Upper lobe of right lung (tissue), 1 donor: ENCODE results near the gene SPTLC3. TPM values are rescaled to one million over a fixed set of nuclear protein-coding genes. Genes with fewer than 3 reads are reported as not detected.

ENCODE experiments used
- ATAC-seq: fragments of 200-7000 bp; cut with Tn5 transposase; one replicate; pipeline ENCODE4 v1.9.1; 2020; ENCODE audit warnings: mild to moderate bottlenecking, moderate library complexity
- DNase-seq: peaks from one replicate; pipeline ENCODE4 v3.0.0-alpha.2; 2020
- H3K27ac ChIP-seq: fragments of 200-600 bp; one replicate; pipeline ENCODE4 v1.8.0; 2022
- H3K27me3 ChIP-seq: fragments of 200-600 bp; one replicate; pipeline ENCODE4 v1.8.0; 2022; ENCODE audit warnings: mild to moderate bottlenecking
- H3K36me3 ChIP-seq: fragments of 200-600 bp; one replicate; pipeline ENCODE4 v1.8.0; 2022
- H3K4me1 ChIP-seq: fragments of 200-600 bp; one replicate; pipeline ENCODE4 v1.8.0; 2022
- H3K4me3 ChIP-seq: fragments of 200-600 bp; one replicate; pipeline ENCODE4 v1.8.0; 2022; ENCODE audit warnings: mild to moderate bottlenecking
- H3K9me3 ChIP-seq: fragments of 200-600 bp; one replicate; pipeline ENCODE4 v1.8.0; 2022
- intact Hi-C: fragments of 100-400 bp; cut with DNase I; formaldehyde crosslinking; loops from one replicate; pipeline ENCODE4 v1.11.0; 2022
- total RNA-seq: library from RNA; stranded (reverse); fragmentation: NEBNext Ultra II Directional; extraction: Animal tissue kit (Norgen Biotek cat#: 25700); gene quantifications from one replicate; pipeline ENCODE4 v1.2.1, GENCODE V29; 2021
- TF ChIP-seq, protein P1 (sequence below): fragments of 200-600 bp; IDR thresholded peaks from one replicate; pipeline ENCODE4 v1.8.0; 2022; ENCODE audit warnings: antibody characterized with exemption
- donor health status: DM: no; HTN: yes; CAD: no; lungs with severe emphysema.

SPTLC3 gene
- total RNA-seq, 1 donor from 2014 or later, result 35.3 TPM

DNA sequence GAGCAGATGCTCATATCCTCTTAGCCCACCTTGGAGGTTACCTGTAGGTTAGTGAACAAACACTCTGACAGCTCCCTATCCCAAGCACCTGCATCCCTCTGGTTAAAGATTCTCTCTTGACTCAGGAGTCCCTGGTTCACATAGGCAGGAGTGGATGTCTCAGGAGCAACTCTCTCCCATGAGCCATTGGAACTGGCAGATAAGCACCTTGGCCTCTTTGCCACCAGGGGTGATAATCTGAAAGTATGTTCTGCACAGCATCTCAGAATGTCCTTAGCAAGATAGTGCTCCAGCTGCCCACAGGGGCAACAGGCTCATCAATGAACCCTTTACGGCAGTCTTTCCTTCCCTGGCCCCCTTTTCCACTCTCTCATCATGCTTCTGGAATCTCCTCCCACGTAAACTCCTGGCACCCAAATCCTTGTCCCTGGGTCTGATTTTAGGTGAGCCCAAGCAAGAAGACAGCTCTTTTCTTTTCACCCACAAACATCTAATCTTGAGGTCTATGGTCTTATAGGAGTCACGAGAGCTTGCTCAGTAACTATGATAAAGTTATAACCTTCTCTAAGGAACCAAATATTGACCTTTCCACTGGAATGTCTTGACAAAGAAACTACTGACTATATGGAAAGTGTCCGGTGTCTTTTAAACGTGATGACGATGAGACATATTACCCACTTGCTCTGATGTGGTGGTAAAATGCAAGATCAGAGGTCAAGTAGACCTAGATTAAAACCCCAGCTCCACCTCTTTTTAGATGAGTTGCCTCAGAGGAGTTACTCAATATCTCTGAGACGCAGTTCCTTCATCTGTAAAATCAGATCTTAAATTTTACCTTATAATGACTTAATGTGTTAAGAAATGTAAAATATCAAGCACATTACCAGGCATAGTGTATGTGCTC, 172.5 kb downstream of the SPTLC3 start:
- Histone ChIP-seq H3K9me3 (peaks cover 8% of the 10 kb centered on the region), H3K4me3 (no peak overlapping the region), H3K27me3 (no peaks in the 10 kb centered on the region), H3K27ac (no peak overlapping the region), H3K36me3 (no peaks in the 10 kb centered on the region), H3K4me1 (no peaks in the 10 kb centered on the region)
- TF ChIP-seq, protein P1, sequence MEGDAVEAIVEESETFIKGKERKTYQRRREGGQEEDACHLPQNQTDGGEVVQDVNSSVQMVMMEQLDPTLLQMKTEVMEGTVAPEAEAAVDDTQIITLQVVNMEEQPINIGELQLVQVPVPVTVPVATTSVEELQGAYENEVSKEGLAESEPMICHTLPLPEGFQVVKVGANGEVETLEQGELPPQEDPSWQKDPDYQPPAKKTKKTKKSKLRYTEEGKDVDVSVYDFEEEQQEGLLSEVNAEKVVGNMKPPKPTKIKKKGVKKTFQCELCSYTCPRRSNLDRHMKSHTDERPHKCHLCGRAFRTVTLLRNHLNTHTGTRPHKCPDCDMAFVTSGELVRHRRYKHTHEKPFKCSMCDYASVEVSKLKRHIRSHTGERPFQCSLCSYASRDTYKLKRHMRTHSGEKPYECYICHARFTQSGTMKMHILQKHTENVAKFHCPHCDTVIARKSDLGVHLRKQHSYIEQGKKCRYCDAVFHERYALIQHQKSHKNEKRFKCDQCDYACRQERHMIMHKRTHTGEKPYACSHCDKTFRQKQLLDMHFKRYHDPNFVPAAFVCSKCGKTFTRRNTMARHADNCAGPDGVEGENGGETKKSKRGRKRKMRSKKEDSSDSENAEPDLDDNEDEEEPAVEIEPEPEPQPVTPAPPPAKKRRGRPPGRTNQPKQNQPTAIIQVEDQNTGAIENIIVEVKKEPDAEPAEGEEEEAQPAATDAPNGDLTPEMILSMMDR, result no peak
- DNase-seq (no peak), ATAC-seq (no peak)
- intact Hi-C loops, result no loop called here

DNA sequence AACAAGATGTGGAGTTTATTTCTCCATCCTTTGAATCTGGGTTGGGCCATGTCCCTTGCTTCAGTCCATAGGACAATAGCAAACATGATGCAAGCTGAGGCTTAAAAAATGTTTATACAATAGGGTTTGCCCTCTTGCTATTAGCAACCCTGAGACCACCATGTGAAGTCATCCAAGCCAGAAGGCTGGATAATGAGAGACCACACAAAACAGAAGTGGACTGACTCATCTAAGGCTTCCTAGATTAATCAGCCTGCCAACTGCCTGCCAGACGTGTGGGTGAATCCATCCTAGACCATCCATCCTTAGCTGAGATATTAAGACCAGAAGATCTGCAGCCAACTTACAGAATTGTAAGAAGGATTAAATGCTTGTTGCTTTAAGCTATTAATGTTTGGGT, 174.2 kb downstream of the SPTLC3 start:
- no peak overlapping the region for H3K27ac ChIP-seq
- H3K9me3 ChIP-seq, result peaks cover 8% of the 10 kb centered on the region
- H3K27me3 ChIP-seq, result no peaks in the 10 kb centered on the region
- no peak for DNase-seq
- TF ChIP-seq, protein P1, result no peak
- intact Hi-C loops, result no loop called here
- no peaks in the 10 kb centered on the region for H3K36me3 ChIP-seq
- no peak for ATAC-seq
- H3K4me3 ChIP-seq, result no peak overlapping the region
- no peaks in the 10 kb centered on the region for H3K4me1 ChIP-seq

DNA sequence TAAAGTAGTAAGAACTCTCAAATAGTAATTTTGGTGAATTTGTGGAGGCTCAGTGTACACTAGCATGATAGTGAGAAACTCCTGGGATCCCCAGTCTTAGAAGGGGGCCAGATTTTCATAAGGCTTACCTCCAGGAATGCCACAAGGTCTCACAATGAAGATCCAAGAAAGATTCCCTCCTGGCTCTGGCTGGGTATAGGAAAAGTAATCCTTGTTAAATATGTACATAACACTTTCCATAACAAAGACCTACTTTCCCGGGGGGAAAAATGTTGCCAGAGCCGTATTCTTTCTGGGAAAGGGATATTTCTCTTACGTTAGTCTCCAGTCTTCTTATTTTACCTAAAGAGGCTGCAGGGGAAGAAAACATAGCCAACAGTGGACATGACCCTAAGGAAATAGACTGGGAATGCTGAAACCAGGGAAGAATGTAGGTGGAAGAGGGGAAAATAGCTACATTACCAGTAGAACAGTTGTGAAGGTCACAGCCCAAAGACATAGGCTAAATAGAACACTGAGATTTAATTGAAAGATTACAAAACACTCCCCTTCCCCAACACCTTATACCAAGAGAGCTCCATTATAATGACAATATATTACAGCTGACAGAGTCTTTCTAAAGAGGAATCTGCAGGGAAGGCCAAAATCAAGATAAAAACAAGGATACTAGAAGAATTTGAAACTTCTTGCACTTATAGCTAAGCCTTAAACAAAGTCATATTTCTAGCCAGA, 177.4 kb downstream of the SPTLC3 start:
- no peaks in the 10 kb centered on the region for H3K4me1 ChIP-seq
- H3K36me3 ChIP-seq, result no peaks in the 10 kb centered on the region
- H3K4me3 ChIP-seq, result no peak overlapping the region
- H3K9me3 ChIP-seq, result no peaks in the 10 kb centered on the region
- TF ChIP-seq, protein P1, result no peak
- no peak for DNase-seq
- intact Hi-C loops, result no loop called here
- no peaks in the 10 kb centered on the region for H3K27me3 ChIP-seq
- no peak for ATAC-seq
- no peak overlapping the region for H3K27ac ChIP-seq

DNA sequence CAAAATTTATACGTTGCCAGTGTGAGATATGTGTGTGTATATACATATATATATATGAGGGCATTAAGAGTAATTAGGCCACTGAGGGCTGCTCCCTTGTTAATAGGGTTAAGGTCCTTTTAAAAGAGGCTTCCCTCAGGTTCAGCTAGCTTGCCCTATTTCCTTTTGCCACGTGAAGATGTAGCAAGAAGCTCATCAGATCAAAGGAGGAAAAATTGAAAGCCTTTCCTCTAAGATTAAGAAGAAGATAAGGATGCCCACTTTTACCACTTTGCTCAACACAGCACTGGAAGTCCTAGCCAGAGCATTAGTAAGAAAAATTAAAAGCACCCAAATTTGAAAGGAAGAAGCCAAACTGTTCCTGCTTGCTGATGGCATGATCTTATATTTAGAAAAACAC, 179.1 kb downstream of the SPTLC3 start:
- TF ChIP-seq, protein P1, result no peak
- H3K9me3 ChIP-seq, result no peaks in the 10 kb centered on the region
- intact Hi-C loops, result no loop called here
- no peaks in the 10 kb centered on the region for H3K27me3 ChIP-seq
- no peak overlapping the region for H3K4me3 ChIP-seq
- ATAC-seq (no peak), DNase-seq (no peak)
- no peaks in the 10 kb centered on the region for H3K4me1 ChIP-seq
- no peak overlapping the region for H3K27ac ChIP-seq
- no peaks in the 10 kb centered on the region for H3K36me3 ChIP-seq

DNA sequence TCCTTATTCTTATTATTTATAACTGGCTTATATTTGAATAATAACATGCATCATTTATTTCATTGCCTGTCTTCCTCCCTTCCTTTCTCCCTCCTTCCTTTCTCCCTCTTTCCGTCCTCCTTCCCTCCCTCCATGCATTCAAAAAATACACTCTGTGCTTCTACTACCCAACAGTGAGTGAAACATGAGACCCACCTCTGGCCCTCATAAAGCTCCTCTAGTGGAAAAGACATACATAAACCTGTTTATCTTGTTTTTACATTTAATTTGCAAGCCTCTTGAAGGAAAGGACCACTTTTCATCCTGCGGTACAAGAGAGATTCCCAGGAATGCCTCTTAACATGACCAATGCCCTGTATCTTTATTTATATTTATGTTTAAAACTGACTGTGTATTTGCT, 190.5 kb downstream of the SPTLC3 start:
- no peaks in the 10 kb centered on the region for H3K36me3 ChIP-seq
- no peak for DNase-seq
- TF ChIP-seq, protein P1, result no peak
- intact Hi-C loops, result no loop called here
- no peak for ATAC-seq
- H3K9me3 ChIP-seq, result no peaks in the 10 kb centered on the region
- no peak overlapping the region for H3K27ac ChIP-seq
- no peak overlapping the region for H3K4me3 ChIP-seq
- no peaks in the 10 kb centered on the region for H3K27me3 ChIP-seq
- H3K4me1 ChIP-seq, result no peaks in the 10 kb centered on the region
